Activated CD8-positive, alpha-beta memory T cell treated with anti-CD3 and anti-CD28 coated beads, Interleukin-2, amount 10 ng/mL, durations not matched to agents 7 days and 5 days (primary cell): ENCODE measurements around the gene ALG9. TPM values are rescaled to one million over a fixed set of nuclear protein-coding genes. Genes with fewer than 3 reads are reported as not detected.
"Not testable (repeated sequence)": the region's sequence is repeated elsewhere in the genome, so short reads cannot be mapped to it uniquely, and the experiment has no call there.

Experiments used
- ATAC-seq: fragments of 150-1000 bp; cut with Tn5 transposase; one replicate; pipeline ENCODE4 v1.10.0; 2021; ENCODE audit warnings: moderate library complexity
- CTCF ChIA-PET: fragments of 350-600 bp; sonication (Branson Sonifier 250); formaldehyde crosslinking; loops from one replicate; lab custom pipeline; 2021; ENCODE audit warnings: antibody characterized with exemption; lab: Charles Lee
- DNase-seq: peaks from one replicate; pipeline ENCODE4 v3.0.0-alpha.2; 2020
- H3K27ac Mint-ChIP-seq: one replicate; pipeline ENCODE4 v1.8.0; 2021; ENCODE audit warnings: mild to moderate bottlenecking, mixed read lengths
- H3K27me3 Mint-ChIP-seq: one replicate; pipeline ENCODE4 v1.8.0; 2021; ENCODE audit warnings: mixed read lengths
- H3K36me3 Mint-ChIP-seq: one replicate; pipeline ENCODE4 v1.8.0; 2021; ENCODE audit warnings: mild to moderate bottlenecking, mixed read lengths
- H3K4me1 Mint-ChIP-seq: one replicate; pipeline ENCODE4 v1.8.0; 2021; ENCODE audit warnings: mixed read lengths
- H3K4me3 Mint-ChIP-seq: one replicate; pipeline ENCODE4 v1.8.0; 2021; ENCODE audit warnings: mild to moderate bottlenecking, moderate library complexity, mixed read lengths
- H3K9me3 Mint-ChIP-seq: one replicate; pipeline ENCODE4 v1.8.0; 2022; ENCODE audit warnings: low read depth, mixed read lengths
- total RNA-seq, 2 experiments: library from RNA; stranded (reverse); gene quantifications; one replicate each; pipeline ENCODE4 v1.2.3, GENCODE V29; 2021

The ALG9 gene
- total RNA-seq, 2 experiments from 2014 or later = 23.2 to 27.3 TPM

GRCh38 chr11:111910676-111911562 lies 39.5 kb upstream of the ALG9 start:
- Mint-ChIP-seq H3K4me3 (no peak overlapping the region), H3K4me1 (no peaks in the 10 kb centered on the region), H3K27ac (no peak overlapping the region), H3K27me3 (peaks cover 63% of the 10 kb centered on the region), H3K36me3 (no peaks in the 10 kb centered on the region), H3K9me3 (no peaks in the 10 kb centered on the region)
- CTCF ChIA-PET = no interaction called here
- no peak for DNase-seq
- ATAC-seq = no peak

DNA sequence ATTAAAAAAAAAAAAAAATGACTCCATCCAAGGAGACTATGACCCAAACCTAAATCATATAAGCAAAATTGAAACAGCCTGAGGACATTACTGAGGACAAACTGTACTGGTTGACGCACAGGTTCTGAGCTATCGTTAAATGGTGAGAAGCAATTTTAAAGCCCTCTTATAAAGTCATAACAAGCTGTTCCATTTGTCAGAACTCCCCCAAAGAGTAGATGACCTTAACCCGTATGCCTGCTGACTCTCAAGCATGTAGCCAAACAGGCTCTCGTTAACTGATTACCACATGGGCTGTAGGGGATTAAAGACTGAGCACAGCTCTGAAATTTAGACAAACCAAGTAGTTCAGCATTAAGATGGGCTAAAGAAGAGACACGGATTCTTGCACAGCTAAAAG lies 38.0 kb upstream of the ALG9 start:
- CTCF ChIA-PET = no interaction called here
- no peak for DNase-seq
- no peak for ATAC-seq
- Mint-ChIP-seq H3K4me1 (no peaks in the 10 kb centered on the region), H3K9me3 (no peaks in the 10 kb centered on the region), H3K27me3 (peaks cover 56% of the 10 kb centered on the region), H3K36me3 (no peaks in the 10 kb centered on the region), H3K27ac (no peak overlapping the region), H3K4me3 (no peak overlapping the region)

- Mint-ChIP-seq H3K27ac (no peak overlapping the region), H3K27me3 (peaks cover 51% of the 10 kb centered on the region), H3K4me1 (no peaks in the 10 kb centered on the region), H3K4me3 (no peak overlapping the region), H3K9me3 (no peaks in the 10 kb centered on the region), H3K36me3 (no peaks in the 10 kb centered on the region)
- CTCF ChIA-PET = no interaction called here
- no peak for DNase-seq
- ATAC-seq = no peak
Measured at GRCh38 chr11:111908639-111909305, 37.4 kb upstream of the ALG9 start.

DNA sequence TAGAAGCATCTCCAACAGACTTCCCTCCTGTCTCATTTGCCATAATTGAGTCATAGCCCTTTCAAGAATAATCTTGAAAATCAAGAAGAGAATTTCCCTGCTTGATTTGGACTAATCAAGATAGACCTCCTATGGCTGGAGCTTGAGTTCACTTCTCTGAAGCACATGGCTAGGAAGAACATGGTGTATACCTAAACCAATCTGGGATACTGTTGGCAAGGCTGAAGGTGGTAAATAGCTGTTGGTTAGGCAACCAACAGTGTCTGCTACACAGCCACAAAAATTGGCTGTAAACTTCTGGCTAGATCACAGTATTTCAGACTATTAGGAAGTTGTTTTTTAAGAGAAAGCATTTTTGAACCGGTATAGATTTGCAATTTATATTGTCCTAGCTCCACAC lies 35.3 kb upstream of the ALG9 start:
- CTCF ChIA-PET = no interaction called here
- no peak overlapping the region for H3K4me3 Mint-ChIP-seq
- no peaks in the 10 kb centered on the region for H3K4me1 Mint-ChIP-seq
- no peaks in the 10 kb centered on the region for H3K36me3 Mint-ChIP-seq
- no peak for DNase-seq
- no peak for ATAC-seq
- H3K27me3 Mint-ChIP-seq = peaks cover 35% of the 10 kb centered on the region
- H3K27ac Mint-ChIP-seq = no peak overlapping the region
- H3K9me3 Mint-ChIP-seq = no peaks in the 10 kb centered on the region

GRCh38 chr11:111905411-111905810 lies 34.0 kb upstream of the ALG9 start:
- DNase-seq = no peak
- H3K27me3 Mint-ChIP-seq = peaks cover 25% of the 10 kb centered on the region
- no peak for ATAC-seq
- no peak overlapping the region for H3K4me3 Mint-ChIP-seq
- H3K9me3 Mint-ChIP-seq = no peaks in the 10 kb centered on the region
- CTCF ChIA-PET = interaction anchor here (0.6 kb wide), 1 partner anchor 375 kb away, joined by 3 read pairs; no protein-coding TSS in a partner anchor
- H3K27ac Mint-ChIP-seq = no peak overlapping the region
- H3K36me3 Mint-ChIP-seq = no peaks in the 10 kb centered on the region
- no peaks in the 10 kb centered on the region for H3K4me1 Mint-ChIP-seq

DNA sequence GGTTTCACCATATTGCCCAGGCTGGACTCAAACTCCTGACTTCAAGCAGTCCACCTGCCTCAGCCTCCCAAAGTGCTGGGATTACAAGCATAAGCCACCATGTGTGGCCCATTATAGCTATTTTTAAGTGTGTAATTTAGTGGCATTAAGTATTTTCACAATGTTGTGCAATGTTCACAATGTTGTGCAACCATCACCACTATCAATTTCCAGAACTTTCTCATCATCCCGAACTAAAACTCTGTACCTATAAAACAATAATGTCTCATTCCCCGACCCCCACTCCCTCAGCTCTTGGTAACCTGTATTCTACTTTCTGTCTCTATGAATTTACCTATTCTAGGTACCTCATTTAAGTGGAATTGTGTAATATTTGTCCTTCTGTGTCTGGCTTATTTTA lies 15.5 kb upstream of the ALG9 start:
- DNase-seq (no peak), ATAC-seq (no peak)
- Mint-ChIP-seq H3K27me3 (no peaks in the 10 kb centered on the region), H3K27ac (no peak overlapping the region), H3K4me1 (no peaks in the 10 kb centered on the region), H3K4me3 (no peak overlapping the region), H3K9me3 (no peaks in the 10 kb centered on the region), H3K36me3 (no peaks in the 10 kb centered on the region)
- CTCF ChIA-PET = no interaction called here

GRCh38 chr11:111886032-111886431 lies 14.7 kb upstream of the ALG9 start:
- H3K4me3 Mint-ChIP-seq = no peak overlapping the region
- ATAC-seq (no peak), DNase-seq (no peak)
- no peaks in the 10 kb centered on the region for H3K4me1 Mint-ChIP-seq
- no peaks in the 10 kb centered on the region for H3K36me3 Mint-ChIP-seq
- H3K27me3 Mint-ChIP-seq = no peaks in the 10 kb centered on the region
- no peaks in the 10 kb centered on the region for H3K9me3 Mint-ChIP-seq
- no peak overlapping the region for H3K27ac Mint-ChIP-seq
- CTCF ChIA-PET = no interaction called here

- H3K9me3 Mint-ChIP-seq, H3K4me1 Mint-ChIP-seq, H3K27ac Mint-ChIP-seq, H3K36me3 Mint-ChIP-seq, ATAC-seq, CTCF ChIA-PET, H3K27me3 Mint-ChIP-seq, DNase-seq, H3K4me3 Mint-ChIP-seq: not testable (repeated sequence)
Measured at GRCh38 chr11:111885053-111885452, 13.7 kb upstream of the ALG9 start.

DNA sequence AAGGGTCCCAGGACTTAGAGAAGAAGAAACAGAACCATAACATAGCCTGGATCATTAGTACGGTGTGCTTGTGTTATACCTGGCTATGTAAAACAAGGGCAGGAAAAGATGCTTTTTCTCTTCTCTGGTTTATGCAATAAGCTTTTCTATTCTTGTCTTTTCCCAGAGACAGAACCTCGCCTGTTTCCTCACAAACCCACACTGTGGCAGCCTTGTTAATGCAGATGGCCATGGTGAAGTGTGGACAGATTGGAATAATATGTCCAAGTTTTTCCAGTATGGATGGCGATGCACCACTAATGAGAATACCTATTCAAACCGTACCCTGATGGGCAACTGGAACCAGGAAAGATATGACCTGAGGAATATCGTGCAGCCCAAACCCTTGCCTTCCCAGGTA lies 10.8 kb upstream of the ALG9 start:
- ATAC-seq (no peak), DNase-seq (no peak)
- Mint-ChIP-seq H3K4me1 (peaks cover 17% of the 10 kb centered on the region), H3K36me3 (no peaks in the 10 kb centered on the region), H3K27ac (no peak overlapping the region), H3K4me3 (no peak overlapping the region), H3K9me3 (no peaks in the 10 kb centered on the region), H3K27me3 (no peaks in the 10 kb centered on the region)
- CTCF ChIA-PET = interaction anchor here (0.6 to 2.8 kb wide), 4 partner anchors 11 to 45 kb away, joined by 3 to 10 read pairs (median 3); no protein-coding TSS in a partner anchor

DNA sequence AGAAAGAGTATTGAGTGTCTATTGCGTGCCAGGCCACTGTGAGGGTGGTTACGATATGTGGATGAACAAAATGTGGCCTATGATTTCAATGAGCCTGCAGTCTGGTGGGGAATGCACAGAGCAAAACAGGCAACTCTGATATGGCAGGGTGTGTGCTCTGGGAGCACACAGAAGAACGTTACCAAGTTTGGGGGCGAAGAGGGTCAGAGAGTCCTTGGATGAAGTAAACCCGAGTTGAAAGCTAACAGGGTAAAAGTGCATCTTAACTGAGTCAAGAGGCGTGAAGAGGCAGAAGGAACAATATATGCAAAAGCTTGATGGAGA lies 8.2 kb upstream of the ALG9 start:
- Mint-ChIP-seq H3K36me3 (peaks cover 3% of the 10 kb centered on the region), H3K27me3 (no peaks in the 10 kb centered on the region), H3K4me1 (peaks cover 20% of the 10 kb centered on the region), H3K9me3 (no peaks in the 10 kb centered on the region), H3K4me3 (peak overlapping the region; percentile 85), H3K27ac (peak overlapping the region; percentile 97)
- ATAC-seq = peak; percentile 8
- CTCF ChIA-PET = interaction anchor here (1.0 to 2.8 kb wide), 4 partner anchors 8 to 102 kb away, joined by 3 to 10 read pairs (median 4); partner anchors contain the start of gene ALG9
- no peak for DNase-seq

GRCh38 chr11:111878849-111879636 lies 7.7 kb upstream of the ALG9 start, which contains the start of the genes CFAP68 and FDXACB1:
CFAP68 (plus strand) TSS chr11:111879541; CDS start chr11:111879561, 20 bp downstream.
FDXACB1 (minus strand) TSS chr11:111879165; CDS start chr11:111879132, 33 bp downstream.
- CTCF ChIA-PET = interaction anchor here (0.8 to 3.3 kb wide), 7 partner anchors 10 to 209 kb away, joined by 3 to 7 read pairs (median 4); no protein-coding TSS in a partner anchor

DNA sequence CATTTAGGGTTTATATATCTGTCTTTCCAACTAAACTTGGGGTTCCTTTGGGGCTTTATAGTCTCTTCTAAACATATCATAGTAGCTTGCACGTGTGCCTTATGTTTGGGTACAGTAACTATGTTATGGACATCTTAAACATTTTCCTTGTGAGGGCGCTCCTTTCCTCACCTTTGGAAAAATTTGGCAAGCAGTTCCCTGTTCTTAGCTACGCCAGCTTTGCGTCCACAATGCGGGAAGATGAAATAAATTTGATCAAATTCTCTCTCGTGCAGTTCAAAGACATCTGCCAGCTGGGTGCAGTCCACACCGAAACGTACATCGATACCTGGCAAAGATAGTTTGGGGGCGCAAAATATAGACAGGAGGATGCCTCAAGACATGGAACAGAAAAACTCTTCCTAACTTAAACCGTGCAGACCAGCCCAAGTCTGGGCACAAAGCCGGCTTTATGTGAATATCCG lies 7.0 kb upstream of the ALG9 start:
- CTCF ChIA-PET = interaction anchor here (0.8 to 3.3 kb wide), 6 partner anchors 10 to 210 kb away, joined by 3 to 7 read pairs (median 4); no protein-coding TSS in a partner anchor
- Mint-ChIP-seq H3K27me3 (no peaks in the 10 kb centered on the region), H3K4me1 (peaks cover 20% of the 10 kb centered on the region), H3K4me3 (peak overlapping the region; percentile 85), H3K27ac (peak overlapping the region; percentile 97), H3K9me3 (no peaks in the 10 kb centered on the region), H3K36me3 (peaks cover 3% of the 10 kb centered on the region)
- ATAC-seq (no peak), DNase-seq (no peak)

More at GRCh38 chr11:111878849-111879636, 7.7 kb upstream of the ALG9 start, which contains the start of the genes CFAP68 and FDXACB1:
- Mint-ChIP-seq H3K36me3 (peaks cover 3% of the 10 kb centered on the region), H3K27me3 (no peaks in the 10 kb centered on the region), H3K4me1 (peaks cover 20% of the 10 kb centered on the region), H3K4me3 (peak within 1 kb of the TSS; percentile 85), H3K27ac (peak within 1 kb of the TSS; percentile 97), H3K9me3 (no peaks in the 10 kb centered on the region)
- ATAC-seq (peak; percentile 92), DNase-seq (peak; percentile 97)
